HG02938 (cell line): ENCODE data around the gene MLH3.

Source experiments
- ATAC-seq: cut with Tn5 transposase; IDR thresholded peaks from one replicate; pipeline ENCODE4 v1.9.1; 2021; ENCODE audit warnings: mild to moderate bottlenecking, moderate library complexity; ENCODE audit not compliant: unreplicated experiment

The MLH3 gene

GRCh38 chr14:74973003-74973653 is 78.1 kb downstream of the MLH3 start:
- no peak for ATAC-seq

GRCh38 chr14:74968811-74969210 is 82.5 kb downstream of the MLH3 start:
- ATAC-seq = no peak

- ATAC-seq = no peak
These were observed 85.6 kb downstream of the MLH3 start for GRCh38 chr14:74965486-74966153.

GRCh38 chr14:74964787-74965485 is 86.3 kb downstream of the MLH3 start:
- ATAC-seq = no peak
